Keratinocyte (primary cell): ENCODE measurements around the gene PSMC3. TPM values are rescaled to one million over a fixed set of nuclear protein-coding genes. Genes with fewer than 3 reads are reported as not detected.

Experiments used
- DNase-seq: peaks from one replicate; pipeline ENCODE4 v3.0.0-alpha.2; 2011; ENCODE audit warnings: low read depth, missing footprints, low spot score
- FAIRE-seq: peaks from 2 replicates; lab custom pipeline; 2011; peaks lifted over from hg19 to GRCh38; lab: Jason Lieb, UNC
- H2AFZ ChIP-seq: 2 replicates; pipeline ENCODE4 v1.6.0; 2012; ENCODE audit warnings: low read length, control low read depth, inconsistent platforms; ENCODE audit not compliant: control insufficient read depth
- H3K27ac ChIP-seq: 2 replicates; pipeline ENCODE4 v1.5.1; 2011; ENCODE audit warnings: low read length; ENCODE audit not compliant: control insufficient read depth, insufficient read depth
- H3K27me3 ChIP-seq: 3 replicates; pipeline ENCODE4 v1.6.0; 2011; ENCODE audit warnings: low read length; ENCODE audit not compliant: control insufficient read depth, insufficient read depth; ENCODE audit errors: extremely low read depth
- H3K36me3 ChIP-seq, 2 experiments: 2 replicates in 1 of 2; 3 replicates in 1 of 2; pipeline ENCODE4 v1.5.1; 2011; ENCODE audit warnings: low read length in 2 of 2, mild to moderate bottlenecking in 1 of 2; ENCODE audit not compliant: control insufficient read depth in 2 of 2, insufficient read depth in 2 of 2; ENCODE audit errors: extremely low read depth in 1 of 2
- H3K4me1 ChIP-seq: 3 replicates; pipeline ENCODE4 v1.5.1; 2011; ENCODE audit warnings: low read length; ENCODE audit not compliant: control insufficient read depth, insufficient read depth; ENCODE audit errors: extremely low read depth
- H3K4me2 ChIP-seq: 3 replicates; pipeline ENCODE4 v1.6.0; 2011; ENCODE audit warnings: low read depth, low read length; ENCODE audit not compliant: control insufficient read depth, insufficient read depth; ENCODE audit errors: extremely low read depth
- H3K4me3 ChIP-seq, 3 experiments: fragments of 200-600 bp in 1 of 3; sonication (generic) in 1 of 3; 2 replicates in 2 of 3; 3 replicates in 1 of 3; pipeline ENCODE4 v1.5.1; 2011 to 2016; ENCODE audit warnings: low read length in 3 of 3, mild to moderate bottlenecking in 3 of 3, control low read depth in 2 of 3, inconsistent platforms in 1 of 3, low read depth in 1 of 3, mixed read lengths in 1 of 3, mixed run types in 1 of 3, moderate library complexity in 1 of 3; ENCODE audit not compliant: control insufficient read depth in 2 of 3, insufficient read depth in 2 of 3; ENCODE audit errors: extremely low read depth in 1 of 3
- H3K79me2 ChIP-seq: 2 replicates; pipeline ENCODE4 v1.6.0; 2012; ENCODE audit warnings: low read length; ENCODE audit not compliant: control insufficient read depth, insufficient read depth
- H3K9ac ChIP-seq: 3 replicates; pipeline ENCODE4 v1.6.0; 2011; ENCODE audit warnings: low read length; ENCODE audit not compliant: control insufficient read depth, insufficient read depth; ENCODE audit errors: extremely low read depth
- H3K9me1 ChIP-seq: 3 replicates; pipeline ENCODE4 v1.6.0; 2011; ENCODE audit warnings: low read length; ENCODE audit not compliant: control insufficient read depth, insufficient read depth; ENCODE audit errors: extremely low read depth
- H3K9me3 ChIP-seq: 2 replicates; pipeline ENCODE4 v1.5.1; 2012; ENCODE audit warnings: low read depth, low read length; ENCODE audit not compliant: control insufficient read depth
- H4K20me1 ChIP-seq: 3 replicates; pipeline ENCODE4 v1.6.0; 2011; ENCODE audit warnings: low read length; ENCODE audit not compliant: control insufficient read depth, insufficient read depth; ENCODE audit errors: extremely low read depth
- CTCF ChIP-seq, 3 experiments: IDR thresholded peaks in 1 of 3; conservative IDR thresholded peaks in 1 of 3; optimal IDR thresholded peaks in 1 of 3; 2 replicates in 2 of 3; 3 replicates in 1 of 3; pipeline versions ENCODE3 to v1.5.1; 2011; ENCODE audit warnings: low read length in 3 of 3, mild to moderate bottlenecking in 3 of 3, moderate library complexity in 2 of 3, control low read depth in 1 of 3, inconsistent platforms in 1 of 3; ENCODE audit not compliant: insufficient read depth in 2 of 3; ENCODE audit errors: extremely low read depth in 1 of 3
- EZH2 ChIP-seq: IDR thresholded peaks from one replicate; pipeline ENCODE4 v1.6.1; 2012; ENCODE audit warnings: inconsistent platforms, mild to moderate bottlenecking, low read length, moderate library complexity
- dilution Hi-C: fragments of 300-500 bp; cut with MboI; formaldehyde crosslinking; loops from one replicate; pipeline ENCODE4 v1.7.0; 2020; ENCODE audit warnings: low sequenced_read_pairs; ENCODE audit not compliant: extremely low pct_ligation_motif_present
- polyA plus RNA-seq, 5 experiments: library from polyadenylated mRNA; depleted of rRNA in 3 of 5; stranded (reverse) in 3 of 5; stranded (forward) in 1 of 5; unstranded in 1 of 5; fragments of >200 nt; gene quantifications; 1 replicate in 1 of 5; 2 replicates in 3 of 5; 3 replicates in 1 of 5; pipeline versions ENCODE4 v1.2.1 to v1.2.3, GENCODE V29; 2011 to 2012; ENCODE audit warnings: missing spikeins in 2 of 5, low read depth in 1 of 5, low replicate concordance in 1 of 5

The PSMC3 gene
- polyA plus RNA-seq, 1 donor (not counting 4 experiments of a cell fraction or from before 2014, with no cell fraction given): 172 TPM

- H2AFZ ChIP-seq: no peak overlapping the region
- no peak for DNase-seq
- dilution Hi-C loops: no loop called here
- H3K27me3 ChIP-seq: no peaks in the 10 kb centered on the region
- no peaks in the 10 kb centered on the region for H3K9me1 ChIP-seq
- no peak overlapping the region for H3K4me3 ChIP-seq
- no peak overlapping the region for H3K9ac ChIP-seq
- TF ChIP-seq EZH2 (no peak), CTCF (optimal IDR thresholded peaks at IDR 0.05 in 1 of 3, IDR thresholded peaks at IDR 0.05 in 1 of 3, conservative IDR thresholded peaks at IDR 0.05 in 1 of 3; ENCODE audit: extremely low read depth in 1 of 3, insufficient read depth in 2 of 3, low read length in 3 of 3) (no peak)
- no peaks in the 10 kb centered on the region for H3K9me3 ChIP-seq
- no peaks in the 10 kb centered on the region for H3K79me2 ChIP-seq
- H3K4me2 ChIP-seq: no peak overlapping the region
- H3K4me1 ChIP-seq: no peaks in the 10 kb centered on the region
- FAIRE-seq: no peak
- H3K36me3 ChIP-seq: peaks cover 0 to 4% of the 10 kb centered on the region in 2 experiments
- H4K20me1 ChIP-seq: no peaks in the 10 kb centered on the region
- H3K27ac ChIP-seq: no peak overlapping the region
Observed at GRCh38 chr11:47437218-47437745, 11.0 kb upstream of the PSMC3 start.

GRCh38 chr11:47436726-47437125, 10.5 kb upstream of the PSMC3 start:
- Histone ChIP-seq H3K9ac (no peak overlapping the region), H3K4me2 (no peak overlapping the region), H4K20me1 (no peaks in the 10 kb centered on the region), H3K79me2 (no peaks in the 10 kb centered on the region), H2AFZ (no peak overlapping the region), H3K4me1 (no peaks in the 10 kb centered on the region), H3K4me3 (no peak overlapping the region), H3K9me1 (no peaks in the 10 kb centered on the region), H3K36me3 (peaks cover 0 to 4% of the 10 kb centered on the region in 2 experiments), H3K27me3 (no peaks in the 10 kb centered on the region), H3K9me3 (no peaks in the 10 kb centered on the region), H3K27ac (no peak overlapping the region)
- dilution Hi-C loops: no loop called here
- TF ChIP-seq CTCF (optimal IDR thresholded peaks at IDR 0.05 in 1 of 3, IDR thresholded peaks at IDR 0.05 in 1 of 3, conservative IDR thresholded peaks at IDR 0.05 in 1 of 3; ENCODE audit: extremely low read depth in 1 of 3, insufficient read depth in 2 of 3, low read length in 3 of 3) (no peak), EZH2 (no peak)
- FAIRE-seq: no peak
- DNase-seq: no peak
